Coronary artery (tissue), 2 donors: ENCODE measurements around the gene CDKN1B.
"Not testable (repeated sequence)": the region's sequence is repeated elsewhere in the genome, so short reads cannot be mapped to it uniquely, and the experiment has no call there.

ENCODE experiments used
- DNase-seq: peaks from one replicate; pipeline ENCODE4 v3.0.0-alpha.2; 2017; ENCODE audit warnings: low spot score
- H3K27ac ChIP-seq, 2 donors: fragments of 200-600 bp; sonication (generic); one replicate each; pipeline ENCODE4 v1.5.1; 2016 to 2019
- H3K4me3 ChIP-seq: fragments of 200-600 bp; sonication (generic); 2 replicates; pipeline ENCODE4 v1.5.1; 2016; ENCODE audit warnings: mild to moderate bottlenecking, moderate library complexity
- CTCF ChIP-seq: fragments of 200-600 bp; sonication (generic); IDR thresholded peaks from one replicate; pipeline ENCODE4 v1.5.1; 2019; ENCODE audit warnings: antibody characterized with exemption

Gene CDKN1B

DNA sequence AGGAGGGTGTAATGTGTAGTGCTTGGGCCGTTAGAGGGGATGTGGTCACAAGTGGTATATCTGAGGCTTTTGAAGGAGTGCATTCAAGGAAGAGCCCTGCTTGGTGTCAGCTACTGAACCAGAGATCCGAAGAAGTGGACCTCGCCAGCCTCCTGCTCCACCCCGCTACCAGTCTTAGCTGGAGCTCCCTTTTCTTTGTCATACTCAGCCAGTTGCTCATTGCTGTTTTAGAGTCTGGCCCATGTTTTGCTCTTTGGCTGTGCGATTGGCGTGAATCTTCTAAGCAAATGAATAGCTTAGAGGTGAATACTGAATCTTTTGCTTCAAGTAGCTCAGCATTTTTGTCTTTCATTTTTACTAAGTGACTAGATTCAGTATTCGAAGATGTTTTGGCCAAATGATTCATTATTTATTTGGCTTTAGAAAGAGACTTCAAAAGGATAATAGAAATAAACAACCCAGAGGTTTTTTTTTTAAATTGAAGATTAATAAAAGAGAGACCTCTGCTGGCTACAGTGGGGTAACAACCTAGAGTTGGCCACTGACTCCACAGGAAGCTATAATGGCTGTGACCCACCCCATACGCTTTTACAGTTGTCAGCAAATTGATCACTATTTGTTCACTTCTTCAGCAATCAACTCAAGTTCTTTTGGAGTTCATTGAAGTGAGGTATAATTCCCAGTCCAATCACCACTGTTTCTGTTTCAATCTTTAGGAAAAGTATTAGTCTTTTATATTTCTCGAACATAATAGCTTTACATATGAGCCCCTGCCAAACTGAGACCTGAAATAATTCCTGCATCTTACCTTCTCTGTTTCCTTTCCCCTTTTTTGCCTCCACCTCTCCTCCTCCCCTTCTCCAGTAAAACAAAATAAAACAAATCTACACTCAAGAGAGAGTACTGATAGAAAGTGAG, 19.9 kb downstream of the CDKN1B start:
- Histone ChIP-seq H3K4me3 (peak overlapping the region; percentile 39), H3K27ac (no peak overlapping the region)
- TF ChIP-seq CTCF: no peak
- no peak for DNase-seq

- DNase-seq, H3K4me3 ChIP-seq, H3K27ac ChIP-seq: not testable (repeated sequence)
Measured at GRCh38 chr12:12738152-12738551, 21.0 kb downstream of the CDKN1B start.

- no peak for TF ChIP-seq CTCF
- H3K4me3 ChIP-seq: no peak overlapping the region
- no peak overlapping the region for H3K27ac ChIP-seq
- DNase-seq: no peak
Measured at GRCh38 chr12:12741660-12742059, 24.5 kb downstream of the CDKN1B start.

DNA sequence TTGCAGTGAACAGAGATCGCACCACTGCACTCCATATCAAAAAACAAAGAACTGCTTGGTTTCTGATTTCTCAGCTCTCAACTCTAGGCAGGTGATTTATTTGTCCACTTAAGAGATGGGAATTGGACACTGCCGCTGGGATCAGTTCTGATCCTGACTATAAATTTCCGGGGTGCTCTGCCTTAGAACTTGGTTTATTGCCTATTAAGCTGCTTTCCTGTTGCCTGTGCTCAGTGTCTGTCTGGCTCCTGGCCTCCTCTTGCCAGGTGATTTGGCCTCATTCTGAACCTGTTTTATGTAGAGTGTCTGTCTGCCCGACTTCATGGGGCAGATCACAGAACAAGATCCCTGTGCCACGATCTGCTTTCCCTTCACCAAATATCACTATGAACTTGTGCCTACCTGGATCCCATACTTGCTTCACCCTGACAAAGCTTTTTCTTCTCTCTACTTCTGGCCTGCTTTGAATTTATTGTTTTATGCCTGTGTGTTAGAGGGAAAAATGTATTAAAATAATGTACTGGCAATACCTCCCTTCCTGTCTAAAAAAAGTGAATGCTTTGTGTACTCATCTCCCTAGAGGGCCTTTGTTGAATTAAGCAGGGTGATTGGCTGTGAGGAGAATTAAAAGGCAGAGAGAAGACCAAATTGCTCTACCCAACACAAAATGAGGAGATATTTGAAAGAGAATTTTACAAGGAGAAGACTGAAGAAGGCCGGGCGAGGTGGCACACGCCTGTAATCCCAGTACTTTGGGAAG, 27.6 kb downstream of the CDKN1B start:
- TF ChIP-seq CTCF: no peak
- no peak for DNase-seq
- H3K4me3 ChIP-seq: no peak overlapping the region
- H3K27ac ChIP-seq: no peak overlapping the region

DNA sequence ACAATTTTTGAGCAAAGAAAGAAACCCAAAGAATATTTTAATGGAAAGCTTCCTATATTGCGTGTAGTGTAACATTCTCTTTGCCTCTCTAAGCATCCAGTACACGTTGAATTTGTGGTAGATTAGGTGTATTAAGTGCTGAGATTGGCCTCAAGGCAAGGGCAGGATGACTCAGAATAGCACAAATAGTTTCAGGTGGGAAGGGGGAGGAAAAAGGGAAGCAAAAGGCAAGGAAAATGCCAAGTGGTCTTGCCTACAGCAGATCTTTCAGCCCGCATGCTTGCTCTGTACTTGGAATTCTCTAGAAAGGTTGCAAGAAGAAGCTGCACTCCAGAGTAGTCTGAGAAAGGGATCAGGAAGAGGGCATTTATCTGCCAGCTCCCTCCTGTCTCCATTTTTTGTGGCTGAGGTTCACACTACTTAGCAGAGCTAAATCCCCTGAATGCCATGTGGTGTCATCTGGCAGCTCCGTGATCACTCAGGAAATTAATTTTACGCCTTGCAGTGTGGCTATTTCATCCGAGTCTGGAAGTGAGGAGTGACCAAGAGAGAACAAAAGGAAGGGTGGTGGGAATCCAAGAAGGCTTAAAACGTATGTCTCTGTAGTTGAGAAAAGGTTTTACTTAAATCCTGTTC, 28.5 kb downstream of the CDKN1B start:
- H3K4me3 ChIP-seq: no peak overlapping the region
- no peak overlapping the region for H3K27ac ChIP-seq
- no peak for DNase-seq
- no peak for TF ChIP-seq CTCF

GRCh38 chr12:12747278-12747677, 30.1 kb downstream of the CDKN1B start:
- no peak overlapping the region for H3K27ac ChIP-seq
- DNase-seq: no peak
- H3K4me3 ChIP-seq: no peak overlapping the region
- no peak for TF ChIP-seq CTCF

DNA sequence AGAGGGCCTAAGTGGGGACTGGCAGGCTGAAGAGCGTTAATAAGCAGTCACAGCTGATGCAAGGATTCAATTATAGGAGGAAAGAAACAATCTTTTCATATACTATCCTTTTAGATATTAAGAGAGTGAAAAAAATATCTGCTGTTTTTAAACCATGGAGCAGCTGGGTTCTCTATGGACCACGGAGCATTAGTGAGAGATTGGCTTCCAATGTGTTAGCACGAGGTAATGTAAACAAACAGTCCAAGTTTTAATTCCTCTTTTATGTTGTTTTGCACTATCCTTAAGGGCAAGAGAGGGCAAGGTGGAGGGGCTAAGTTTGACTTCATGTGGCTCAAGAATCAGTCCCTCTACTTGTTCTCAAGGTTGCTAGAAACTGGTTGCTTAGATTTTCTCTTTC, 30.9 kb downstream of the CDKN1B start:
- no peak for TF ChIP-seq CTCF
- H3K27ac ChIP-seq: no peak overlapping the region
- no peak for DNase-seq
- no peak overlapping the region for H3K4me3 ChIP-seq
